Retinal pigment epithelial cell (primary cell): ENCODE results near the gene FCN1.

Experiments used
- DNase-seq: peaks from one replicate; pipeline ENCODE4 v3.0.0-alpha.2; 2010; ENCODE audit warnings: low read depth
- H3K4me3 ChIP-seq: 2 replicates; pipeline ENCODE4 v1.5.1; 2011; ENCODE audit warnings: mild to moderate bottlenecking, low read length, control low read depth, moderate library complexity
- CTCF ChIP-seq: conservative IDR thresholded peaks from 2 replicates; pipeline ENCODE4 v1.5.1; 2011; ENCODE audit warnings: low read depth, low read length, control low read depth, inconsistent platforms

The FCN1 gene

GRCh38 chr9:134922066-134922931 is 4.6 kb upstream of the FCN1 start:
- TF ChIP-seq CTCF = no peak
- no peak for DNase-seq
- no peak overlapping the region for H3K4me3 ChIP-seq

GRCh38 chr9:134919303-134919702 is 1.6 kb upstream of the FCN1 start:
- no peak overlapping the region for H3K4me3 ChIP-seq
- no peak for DNase-seq
- TF ChIP-seq CTCF = no peak

GRCh38 chr9:134918646-134919045 is 934 bp upstream of the FCN1 start:
- H3K4me3 ChIP-seq = no peak overlapping the region
- TF ChIP-seq CTCF = no peak
- no peak for DNase-seq

GRCh38 chr9:134916161-134916665 is 1.5 kb downstream of the FCN1 start:
- no peak for TF ChIP-seq CTCF
- DNase-seq = no peak
- no peak overlapping the region for H3K4me3 ChIP-seq

- no peak for TF ChIP-seq CTCF
- DNase-seq = no peak
- no peak overlapping the region for H3K4me3 ChIP-seq
Measured at GRCh38 chr9:134915046-134915985, 2.4 kb downstream of the FCN1 start.

GRCh38 chr9:134914501-134914834 is 3.2 kb downstream of the FCN1 start:
- H3K4me3 ChIP-seq = no peak overlapping the region
- no peak for TF ChIP-seq CTCF
- no peak for DNase-seq
